ENCODE results near the gene KRT2.

KRT2 gene

GRCh38 chr12:52662918-52663229 lies 10.9 kb upstream of the KRT2 start:
- FAIRE-seq, result no peak

GRCh38 chr12:52662093-52662917 lies 10.3 kb upstream of the KRT2 start:
- no peak for FAIRE-seq

DNA sequence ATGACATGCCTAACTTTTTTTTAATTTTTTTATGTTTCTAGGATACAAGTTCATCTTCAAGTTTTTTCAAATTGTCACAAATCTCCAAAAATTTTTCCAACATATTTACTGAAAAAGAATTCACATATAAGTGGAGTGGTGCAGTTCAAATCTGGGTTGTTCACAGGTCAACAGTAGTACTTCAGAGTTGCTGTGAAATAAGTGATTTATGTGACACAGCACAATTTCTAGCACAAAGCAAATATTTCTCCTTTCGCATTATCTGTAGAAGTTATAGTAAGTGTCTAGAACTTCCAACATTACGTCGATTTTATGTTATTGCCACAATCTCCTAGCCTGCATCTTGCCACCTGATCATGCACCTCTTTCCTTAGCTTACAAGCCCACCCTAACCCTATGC lies 9.7 kb upstream of the KRT2 start:
- FAIRE-seq, result no peak

DNA sequence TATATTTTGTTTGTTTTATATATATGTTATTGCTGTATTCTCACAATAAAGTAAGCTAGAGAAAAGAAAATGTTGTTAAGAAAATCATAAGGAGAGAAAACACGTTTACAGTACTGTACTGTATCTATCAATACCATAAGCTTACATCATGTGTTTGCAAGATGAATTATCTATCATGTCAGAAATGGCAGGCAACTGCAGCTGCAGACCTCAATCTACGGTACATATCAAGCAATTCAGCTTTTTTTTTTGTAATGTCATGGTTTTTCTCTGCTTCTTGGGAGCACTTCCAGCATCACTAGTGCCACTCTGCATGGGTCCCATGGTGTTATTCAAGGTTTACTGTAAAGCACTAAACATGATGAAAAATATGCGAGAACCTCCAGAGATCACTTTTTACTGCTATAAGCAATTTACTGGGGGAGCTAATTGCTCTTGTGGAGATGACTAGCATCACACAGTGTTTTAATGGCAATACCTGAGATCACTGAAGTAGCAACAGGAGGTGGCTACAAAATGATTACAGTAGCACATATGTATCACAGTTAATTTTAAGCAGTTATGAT lies 9.0 kb upstream of the KRT2 start:
- no peak for FAIRE-seq

DNA sequence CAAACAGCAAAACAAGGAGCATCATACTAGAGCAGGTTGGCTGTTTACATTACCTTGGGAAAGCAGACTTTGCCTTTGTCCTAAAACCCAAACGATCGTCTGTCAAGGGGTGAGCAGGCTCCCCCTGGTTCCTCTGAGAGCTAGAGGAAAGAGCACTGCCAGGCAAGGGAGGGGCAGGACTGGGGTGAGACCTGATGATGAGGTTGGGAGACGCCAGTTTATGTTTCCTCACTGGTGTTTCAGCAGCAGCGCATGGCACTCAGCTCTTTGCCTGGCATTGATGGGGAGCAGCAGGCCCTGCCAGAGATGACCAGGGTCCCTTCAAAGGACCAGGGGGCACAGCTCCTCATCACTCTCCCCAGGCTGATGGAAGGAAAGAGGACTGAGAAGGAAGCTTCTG lies 7.9 kb upstream of the KRT2 start:
- FAIRE-seq, result no peak

DNA sequence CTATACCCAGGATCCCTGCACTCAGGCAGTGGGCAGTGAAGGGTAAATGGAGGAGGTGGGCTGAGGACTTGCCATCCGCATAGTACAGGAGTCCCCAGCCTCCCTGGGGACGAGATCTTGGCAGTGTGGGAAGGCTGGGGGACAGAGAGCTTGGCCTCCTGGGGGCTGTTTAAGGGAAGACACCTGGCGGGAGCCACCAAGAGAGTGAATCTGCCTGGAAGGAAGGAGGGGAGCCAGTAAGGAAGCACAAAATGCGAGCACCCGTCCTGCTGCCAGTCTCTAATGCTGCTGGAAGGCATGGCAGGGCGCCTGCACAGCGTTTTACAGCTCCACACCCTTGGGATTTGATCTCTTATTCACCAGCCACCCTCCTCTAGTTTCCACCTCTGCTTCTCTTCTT lies 7.4 kb upstream of the KRT2 start:
- no peak for FAIRE-seq

DNA sequence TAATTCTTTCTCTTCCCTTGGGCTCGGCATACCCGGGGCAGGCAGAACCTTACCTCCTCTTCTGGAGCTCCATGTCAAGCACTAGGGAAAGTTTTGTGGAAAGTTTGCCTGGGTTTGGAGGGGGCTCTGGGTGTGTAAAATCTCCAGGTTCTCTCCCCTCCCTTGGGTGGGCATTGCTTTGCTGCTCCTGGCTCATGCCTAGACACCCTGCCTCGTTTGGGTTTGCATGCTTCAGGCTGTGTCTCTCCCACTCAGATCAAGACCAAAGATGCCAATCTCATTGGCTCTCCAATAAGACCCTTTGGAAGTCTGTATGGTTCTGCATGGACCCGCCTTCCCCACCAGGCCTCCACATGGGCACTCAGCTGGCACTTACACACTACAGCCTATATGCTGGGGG lies 6.2 kb upstream of the KRT2 start:
- no peak for FAIRE-seq

DNA sequence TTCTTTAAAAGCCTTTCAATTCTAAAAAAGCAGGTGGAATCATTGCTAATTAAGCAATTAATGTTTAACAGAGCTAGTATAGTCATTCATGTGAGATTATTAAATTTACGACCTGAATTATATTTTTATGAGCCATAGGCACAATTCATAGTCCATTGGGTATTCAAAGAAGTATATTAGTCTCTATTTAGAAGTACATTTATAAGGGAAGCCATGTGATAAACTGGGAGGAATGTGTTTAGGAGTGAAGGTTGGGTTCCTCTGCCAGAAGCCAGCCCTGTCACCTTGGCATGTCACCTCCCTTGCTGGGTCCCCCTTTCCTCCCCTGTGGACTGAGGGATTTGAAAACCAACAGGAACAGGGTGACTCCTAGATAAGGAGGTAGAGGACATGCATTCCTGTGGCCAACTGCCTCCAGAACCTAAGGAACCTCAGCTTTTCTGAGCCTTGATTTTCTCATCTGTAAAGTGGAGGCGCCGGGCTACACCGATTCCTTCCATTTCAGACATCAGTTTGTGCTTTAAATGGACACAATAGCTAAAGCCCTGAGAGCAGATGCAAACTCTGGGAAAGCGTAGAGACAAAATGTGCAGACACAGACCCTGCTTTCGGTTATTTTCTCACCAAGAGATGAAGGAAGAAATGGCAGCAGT lies 5.4 kb upstream of the KRT2 start:
- no peak for FAIRE-seq

GRCh38 chr12:52656616-52657015 lies 4.6 kb upstream of the KRT2 start:
- no peak for FAIRE-seq

GRCh38 chr12:52655720-52656124 lies 3.7 kb upstream of the KRT2 start:
- no peak for FAIRE-seq

DNA sequence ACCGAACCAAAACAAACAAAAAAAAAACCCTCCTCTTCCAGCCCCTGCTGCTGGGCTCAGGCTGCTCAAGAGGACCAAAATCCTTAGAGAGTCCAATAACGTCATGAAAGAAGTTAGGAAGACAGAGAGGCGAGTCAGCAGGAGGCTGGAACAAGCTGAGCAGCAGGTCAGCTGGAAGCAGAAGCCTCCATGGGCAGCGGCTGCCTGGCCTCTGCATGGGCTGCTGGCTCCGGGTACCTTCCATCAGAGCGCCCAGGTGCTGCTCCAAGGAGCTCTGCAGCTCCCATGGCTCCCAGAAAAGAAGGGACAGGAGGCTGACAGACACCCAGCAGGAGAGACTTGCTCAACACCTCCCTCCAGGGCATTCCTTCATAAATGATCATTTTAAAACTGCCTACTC lies 3.2 kb upstream of the KRT2 start:
- FAIRE-seq, result no peak

DNA sequence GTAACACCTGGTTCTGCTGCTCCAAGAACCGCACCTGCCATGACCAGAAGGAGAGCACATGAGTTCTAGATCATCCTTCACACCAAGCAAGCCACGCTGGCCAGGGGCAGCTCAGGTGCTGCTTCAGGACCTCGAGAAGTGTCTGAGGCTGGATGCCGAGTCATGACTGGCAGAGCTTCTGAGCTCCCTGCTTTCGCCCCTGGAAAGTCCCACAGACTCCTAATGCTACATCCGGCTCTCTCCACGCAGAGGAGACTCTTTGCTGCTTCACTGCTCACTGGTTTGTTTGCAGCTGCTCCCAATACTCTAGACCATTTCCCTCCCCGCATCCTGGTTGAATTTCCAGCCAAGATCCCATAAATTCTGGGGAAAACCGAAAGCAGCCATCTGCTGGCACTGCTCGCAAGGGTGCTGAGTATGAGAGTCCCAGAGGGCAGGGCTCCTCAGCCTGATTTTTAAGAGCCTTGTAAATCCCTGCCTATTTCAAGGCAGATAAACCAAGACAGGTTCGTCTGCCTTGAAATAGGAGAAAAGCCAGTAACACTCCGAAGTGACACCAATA lies 1.4 kb downstream of the KRT2 start:
- no peak for FAIRE-seq

DNA sequence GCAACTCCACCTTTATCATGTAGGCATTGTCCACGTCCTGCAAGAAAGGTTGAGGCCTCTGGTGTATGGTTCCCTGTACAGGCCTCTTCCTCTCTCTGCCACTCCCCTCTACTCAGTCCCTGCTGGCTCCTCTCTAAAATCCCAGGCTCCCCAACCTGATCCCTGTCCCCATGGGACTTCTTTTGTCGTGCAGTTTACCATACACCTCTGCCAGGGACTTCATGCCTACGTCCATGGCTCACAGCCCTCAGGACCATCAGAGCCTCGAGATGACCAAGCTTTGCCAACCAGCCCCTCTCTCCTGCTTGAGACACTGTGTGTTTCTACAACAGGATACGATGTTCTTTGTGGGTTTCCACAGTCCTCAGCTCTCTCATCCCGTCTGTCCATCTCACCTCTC lies 2.9 kb downstream of the KRT2 start:
- no peak for FAIRE-seq

DNA sequence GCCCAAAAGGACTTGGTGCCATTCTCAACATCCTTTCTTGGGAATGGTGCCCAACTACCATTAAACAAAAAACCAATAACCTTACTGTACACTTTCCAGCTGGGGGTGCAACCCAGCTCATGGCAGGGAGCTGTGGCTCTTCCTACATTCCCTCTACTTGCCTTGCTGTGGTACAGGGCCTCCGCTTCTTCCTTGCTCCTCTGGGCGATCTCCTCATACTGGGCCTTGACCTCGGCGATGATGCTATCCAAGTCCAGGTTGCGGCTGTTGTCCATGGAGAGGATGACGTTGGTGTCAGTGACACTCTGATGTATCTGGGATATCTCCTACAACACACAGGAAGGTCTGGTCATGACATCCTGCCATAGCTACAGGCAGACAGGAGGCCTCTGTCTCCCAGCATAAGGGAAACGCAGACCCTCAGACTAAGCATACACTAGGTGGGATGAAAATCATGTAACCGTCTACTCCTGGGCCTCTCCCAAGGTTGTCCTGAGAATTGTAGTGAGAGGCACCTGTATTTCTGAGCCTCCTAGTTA lies 3.9 kb downstream of the KRT2 start:
- FAIRE-seq, result no peak

- FAIRE-seq, result no peak
Observed at GRCh38 chr12:52647601-52648000, 4.4 kb downstream of the KRT2 start.

- FAIRE-seq, result no peak
Observed at GRCh38 chr12:52646613-52647012, 5.4 kb downstream of the KRT2 start.

GRCh38 chr12:52645982-52646381 lies 6.0 kb downstream of the KRT2 start:
- no peak for FAIRE-seq

GRCh38 chr12:52645120-52645761 lies 6.8 kb downstream of the KRT2 start:
- no peak for FAIRE-seq

- no peak for FAIRE-seq
Observed at GRCh38 chr12:52644078-52644415, 8.0 kb downstream of the KRT2 start.

- FAIRE-seq, result no peak
Observed at GRCh38 chr12:52643233-52644077, 8.6 kb downstream of the KRT2 start.

GRCh38 chr12:52641468-52641867 lies 10.5 kb downstream of the KRT2 start:
- no peak for FAIRE-seq

DNA sequence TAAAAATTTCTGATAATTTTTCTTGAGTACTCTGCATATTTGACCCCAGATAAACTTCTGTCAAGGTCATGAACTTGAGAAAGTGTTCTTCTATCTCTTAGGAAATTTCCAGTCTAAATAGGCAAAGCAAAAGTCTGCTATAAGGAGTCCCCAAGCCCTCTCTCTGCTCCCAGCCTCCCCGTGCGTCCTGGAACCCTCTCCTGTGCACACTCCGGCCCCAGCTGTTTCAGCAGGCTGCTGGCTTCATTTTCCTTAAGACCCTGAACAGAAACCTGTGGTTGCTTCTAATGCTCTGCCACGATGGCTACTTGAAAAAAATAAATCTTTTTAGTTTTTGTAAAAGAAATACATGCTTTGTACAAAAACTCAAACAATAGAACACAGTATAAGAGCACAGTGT lies 14.7 kb downstream of the KRT2 start:
- no peak for FAIRE-seq
